Nephron (organoid): ENCODE measurements around the gene EXOC2.
"Not testable (repeated sequence)": the region's sequence is repeated elsewhere in the genome, so short reads cannot be mapped to it uniquely, and the experiment has no call there.

ENCODE experiments used
- H3K27ac Mint-ChIP-seq, 3 experiments: 2 replicates each; pipeline ENCODE4 v1.8.0; 2020; ENCODE audit warnings: mixed read lengths in 3 of 3, mild to moderate bottlenecking in 2 of 3, moderate library complexity in 1 of 3
- H3K27me3 Mint-ChIP-seq: 2 replicates; pipeline ENCODE4 v1.8.0; 2021; ENCODE audit warnings: low read depth, mild to moderate bottlenecking, moderate library complexity, mixed read lengths
- H3K36me3 Mint-ChIP-seq: 2 replicates; pipeline ENCODE4 v1.8.0; 2020; ENCODE audit warnings: low read depth, mixed read lengths
- H3K4me1 Mint-ChIP-seq: 2 replicates; pipeline ENCODE4 v1.8.0; 2020; ENCODE audit warnings: mixed read lengths
- H3K4me3 Mint-ChIP-seq, 3 experiments: 2 replicates each; pipeline ENCODE4 v1.8.0; 2020; ENCODE audit warnings: mild to moderate bottlenecking in 3 of 3, mixed read lengths in 3 of 3, moderate library complexity in 2 of 3
- H3K9me3 Mint-ChIP-seq: 2 replicates; pipeline ENCODE4 v1.8.0; 2020; ENCODE audit warnings: mixed read lengths
- CTCF ChIP-seq, 3 experiments: fragments of 200-600 bp; sonication (generic); IDR thresholded peaks; one replicate each; pipeline ENCODE4 v1.5.0; 2021; ENCODE audit warnings: antibody characterized with exemption in 3 of 3; ENCODE audit not compliant: unreplicated experiment in 3 of 3

Gene EXOC2

GRCh38 chr6:611928-612327 lies 81.0 kb downstream of the EXOC2 start:
- no peak overlapping the region for H3K27ac Mint-ChIP-seq

GRCh38 chr6:610882-611281 lies 82.1 kb downstream of the EXOC2 start:
- no peak for TF ChIP-seq CTCF (IDR thresholded peaks at IDR 0.05; ENCODE audit: unreplicated experiment in 3 of 3)
- no peaks in the 10 kb centered on the region for H3K4me1 Mint-ChIP-seq
- H3K27me3 Mint-ChIP-seq, result no peaks in the 10 kb centered on the region
- no peak overlapping the region for H3K27ac Mint-ChIP-seq
- H3K9me3 Mint-ChIP-seq, result no peaks in the 10 kb centered on the region
- no peak overlapping the region for H3K4me3 Mint-ChIP-seq
- H3K36me3 Mint-ChIP-seq, result peaks cover 30% of the 10 kb centered on the region

More at GRCh38 chr6:611928-612327, 81.0 kb downstream of the EXOC2 start:
- Mint-ChIP-seq H3K27me3 (no peaks in the 10 kb centered on the region), H3K4me1 (no peaks in the 10 kb centered on the region), H3K9me3 (no peaks in the 10 kb centered on the region), H3K4me3 (no peak overlapping the region), H3K36me3 (peaks cover 23% of the 10 kb centered on the region)
- TF ChIP-seq CTCF (IDR thresholded peaks at IDR 0.05; ENCODE audit: unreplicated experiment in 3 of 3), result no peak

- H3K27me3 Mint-ChIP-seq, result no peaks in the 10 kb centered on the region
- H3K36me3 Mint-ChIP-seq, result peaks cover 27% of the 10 kb centered on the region
- H3K27ac Mint-ChIP-seq, result no peak overlapping the region
- H3K9me3 Mint-ChIP-seq, result no peaks in the 10 kb centered on the region
- TF ChIP-seq CTCF (IDR thresholded peaks at IDR 0.05; ENCODE audit: unreplicated experiment in 3 of 3), result no peak
- no peak overlapping the region for H3K4me3 Mint-ChIP-seq
- H3K4me1 Mint-ChIP-seq, result no peaks in the 10 kb centered on the region
These were observed 83.0 kb downstream of the EXOC2 start for GRCh38 chr6:609905-610304.

GRCh38 chr6:606829-607379 lies 86.0 kb downstream of the EXOC2 start:
- H3K4me1 Mint-ChIP-seq, result no peaks in the 10 kb centered on the region
- H3K9me3 Mint-ChIP-seq, result no peaks in the 10 kb centered on the region
- H3K4me3 Mint-ChIP-seq, result no peak overlapping the region
- no peaks in the 10 kb centered on the region for H3K27me3 Mint-ChIP-seq
- peaks cover 25% of the 10 kb centered on the region for H3K36me3 Mint-ChIP-seq
- no peak overlapping the region for H3K27ac Mint-ChIP-seq
- no peak for TF ChIP-seq CTCF (IDR thresholded peaks at IDR 0.05; ENCODE audit: unreplicated experiment in 3 of 3)

- not testable (repeated sequence) for H3K4me1 Mint-ChIP-seq, H3K9me3 Mint-ChIP-seq, H3K27ac Mint-ChIP-seq, H3K27me3 Mint-ChIP-seq, H3K4me3 Mint-ChIP-seq
- peaks cover 24% of the 10 kb centered on the region for H3K36me3 Mint-ChIP-seq
These were observed 87.0 kb downstream of the EXOC2 start for GRCh38 chr6:605895-606294.

GRCh38 chr6:604579-604978 lies 88.4 kb downstream of the EXOC2 start:
- H3K4me1 Mint-ChIP-seq, result no peaks in the 10 kb centered on the region
- H3K9me3 Mint-ChIP-seq, result no peaks in the 10 kb centered on the region
- H3K4me3 Mint-ChIP-seq, result no peak overlapping the region
- peaks cover 24% of the 10 kb centered on the region for H3K36me3 Mint-ChIP-seq
- TF ChIP-seq CTCF (IDR thresholded peaks at IDR 0.05; ENCODE audit: unreplicated experiment in 3 of 3), result no peak
- H3K27me3 Mint-ChIP-seq, result no peaks in the 10 kb centered on the region
- no peak overlapping the region for H3K27ac Mint-ChIP-seq
